Thyroid gland (tissue), 4 donors: ENCODE data around the gene HSD17B10.

Source experiments
- CTCF ChIP-seq, 6 experiments: fragments of 200-600 bp in 3 of 6; fragments of 450-650 bp in 3 of 6; sonication (generic) in 3 of 6; IDR thresholded peaks; one replicate each; pipeline ENCODE4 v1.5.1; 2016 to 2019; ENCODE audit warnings: antibody characterized with exemption in 6 of 6, mild to moderate bottlenecking in 2 of 6, inconsistent platforms in 1 of 6, moderate library complexity in 1 of 6
- POLR2A ChIP-seq, 2 donors: fragments of 450-650 bp; IDR thresholded peaks; one replicate each; pipeline ENCODE4 v1.6.1; 2017; ENCODE audit warnings: antibody characterized with exemption in 2 of 2, mild to moderate bottlenecking in 2 of 2, moderate library complexity in 1 of 2

DNA sequence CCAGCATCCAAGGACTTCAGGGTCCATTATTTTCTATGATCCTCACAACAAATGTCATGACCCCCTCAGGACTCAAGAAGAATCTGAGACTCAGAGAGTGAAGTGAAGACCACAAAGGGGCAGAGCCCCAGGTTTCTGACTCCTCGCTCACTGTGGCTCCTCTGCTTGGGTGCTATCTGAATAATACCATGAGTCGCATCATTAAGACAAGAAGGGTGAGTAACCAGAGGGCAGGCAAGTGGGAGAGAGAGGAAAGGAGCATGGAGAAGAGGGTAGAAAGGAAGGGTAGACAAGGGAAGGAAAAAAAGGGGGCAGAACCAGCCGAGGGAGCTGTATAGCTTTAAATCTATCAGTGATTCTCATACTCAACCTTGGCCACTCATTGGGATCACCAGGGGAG lies 15.5 kb upstream of the HSD17B10 start:
- TF ChIP-seq CTCF (IDR thresholded peaks at IDR 0.05) (no peak), POLR2A (IDR thresholded peaks at IDR 0.05) (no peak)
